CD14-positive monocyte (primary cell): Measurements from ENCODE around the gene HCN3. TPM values are rescaled to one million over a fixed set of nuclear protein-coding genes. Genes with fewer than 3 reads are reported as not detected.

Source experiments
- DNase-seq, 3 donors: peaks; one replicate each; pipeline ENCODE4 v3.0.0-alpha.2; 2011 to 2022
- H2AFZ ChIP-seq: 2 replicates; pipeline ENCODE4 v1.6.0; 2012; ENCODE audit warnings: mild to moderate bottlenecking, low read depth, low read length, inconsistent platforms; ENCODE audit not compliant: insufficient read depth, poor library complexity, severe bottlenecking
- H3K27ac ChIP-seq, 2 donors: 1 replicate in 1 of 2; 2 replicates in 1 of 2; pipeline ENCODE4 v1.5.1; 2012 to 2013; ENCODE audit warnings: low read length in 2 of 2, control low read depth in 1 of 2, inconsistent platforms in 1 of 2, low read depth in 1 of 2, mild to moderate bottlenecking in 1 of 2
- H3K27me3 ChIP-seq, 2 donors: one replicate each; pipeline versions ENCODE4 v1.6.0 to v1.6.1; 2011 to 2013; ENCODE audit warnings: low read length in 2 of 2; ENCODE audit not compliant: control insufficient read depth in 2 of 2, insufficient read depth in 2 of 2
- H3K36me3 ChIP-seq, 2 donors: replicated peaks in 1 of 2; 1 replicate in 1 of 2; 2 replicates in 1 of 2; pipeline versions ENCODE4 v1.5.1 to v1.6.1; 2012 to 2013; ENCODE audit warnings: low read length in 2 of 2, control low read depth in 1 of 2, inconsistent platforms in 1 of 2, mild to moderate bottlenecking in 1 of 2; ENCODE audit not compliant: insufficient read depth in 2 of 2, control insufficient read depth in 1 of 2
- H3K4me1 ChIP-seq, 2 donors: 1 replicate in 1 of 2; 2 replicates in 1 of 2; pipeline versions ENCODE4 v1.5.1 to v1.6.1; 2012 to 2013; ENCODE audit warnings: low read length in 2 of 2, control low read depth in 1 of 2, inconsistent platforms in 1 of 2, mild to moderate bottlenecking in 1 of 2, moderate library complexity in 1 of 2; ENCODE audit not compliant: insufficient read depth in 2 of 2, control insufficient read depth in 1 of 2
- H3K4me2 ChIP-seq: replicated peaks from 2 replicates; pipeline ENCODE3; 2012; ENCODE audit warnings: low read length, moderate library complexity, mild to moderate bottlenecking; ENCODE audit not compliant: poor library complexity, severe bottlenecking; ENCODE audit errors: extremely low read depth
- H3K4me3 ChIP-seq, 3 experiments: fragments of 200-600 bp in 1 of 3; sonication (generic) in 1 of 3; replicated peaks in 1 of 3; 1 replicate in 2 of 3; 2 replicates in 1 of 3; pipeline ENCODE4 v1.5.1; 2011 to 2013; ENCODE audit warnings: low read length in 3 of 3, mild to moderate bottlenecking in 3 of 3, control low read depth in 2 of 3, low read depth in 2 of 3, inconsistent platforms in 1 of 3, moderate library complexity in 1 of 3
- H3K79me2 ChIP-seq: 2 replicates; pipeline ENCODE4 v1.6.0; 2012; ENCODE audit warnings: mild to moderate bottlenecking, control low read depth, inconsistent platforms, low read length, moderate library complexity; ENCODE audit not compliant: insufficient read depth
- H3K9ac ChIP-seq: 2 replicates; pipeline ENCODE4 v1.6.0; 2017; ENCODE audit warnings: low read length, mild to moderate bottlenecking; ENCODE audit not compliant: insufficient read depth, poor library complexity, severe bottlenecking
- H3K9me3 ChIP-seq, 2 donors: replicated peaks in 1 of 2; 1 replicate in 1 of 2; 2 replicates in 1 of 2; pipeline versions ENCODE4 v1.5.1 to v1.6.1; 2012 to 2013; ENCODE audit warnings: low read length in 2 of 2, control low read depth in 1 of 2; ENCODE audit not compliant: control insufficient read depth in 1 of 2, insufficient read depth in 1 of 2
- H4K20me1 ChIP-seq: 2 replicates; pipeline ENCODE4 v1.6.0; 2012; ENCODE audit warnings: mild to moderate bottlenecking, low read length, control low read depth, moderate library complexity; ENCODE audit not compliant: insufficient read depth
- H3K27ac Mint-ChIP-seq, 7 donors: one replicate each; pipeline ENCODE4 v1.8.0; 2020; ENCODE audit warnings: mild to moderate bottlenecking in 7 of 7, mixed read lengths in 7 of 7, moderate library complexity in 6 of 7, inconsistent platforms in 2 of 7
- H3K27me3 Mint-ChIP-seq, 3 donors: one replicate each; pipeline ENCODE4 v1.8.0; 2021 to 2022; ENCODE audit warnings: low read depth in 3 of 3, mild to moderate bottlenecking in 3 of 3, mixed read lengths in 3 of 3, moderate library complexity in 3 of 3, inconsistent platforms in 1 of 3
- H3K36me3 Mint-ChIP-seq, 2 donors: one replicate each; pipeline ENCODE4 v1.8.0; 2020; ENCODE audit warnings: mixed read lengths in 2 of 2, inconsistent platforms in 1 of 2, mild to moderate bottlenecking in 1 of 2
- H3K4me1 Mint-ChIP-seq: one replicate; pipeline ENCODE4 v1.8.0; 2020; ENCODE audit warnings: mild to moderate bottlenecking, mixed read lengths
- H3K4me3 Mint-ChIP-seq, 2 donors: one replicate each; pipeline ENCODE4 v1.8.0; 2020; ENCODE audit warnings: mild to moderate bottlenecking in 2 of 2, mixed read lengths in 2 of 2, moderate library complexity in 1 of 2
- H3K9me3 Mint-ChIP-seq, 7 donors: one replicate each; pipeline ENCODE4 v1.8.0; 2020 to 2022; ENCODE audit warnings: mixed read lengths in 7 of 7, mild to moderate bottlenecking in 6 of 7, moderate library complexity in 6 of 7, inconsistent platforms in 2 of 7
- WGBS: methylation state at CpG from one replicate; pipeline ENCODE4 v1.1.5; 2013; ENCODE audit warnings: missing lambda C conversion rate; ENCODE audit not compliant: insufficient coverage; 5-methylcytosine and 5-hydroxymethylcytosine counted together
- intact Hi-C, 2 donors: fragments of 100-400 bp; cut with micrococcal nuclease; formaldehyde crosslinking; loops; one replicate each; pipeline versions ENCODE4 v1.15.0 to v1.15.1; 2023
- polyA plus RNA-seq, 3 donors: library from polyadenylated mRNA; depleted of rRNA in 1 of 3; unstranded in 2 of 3; stranded (reverse) in 1 of 3; fragments of 300-500 nt in 2 of 3; fragments of >200 nt in 1 of 3; fragmentation: Illumina TruSeq in 2 of 3; gene quantifications; 1 replicate in 2 of 3; 2 replicates in 1 of 3; pipeline ENCODE4 v1.2.3, GENCODE V29; 2012 to 2021
- TF ChIP-seq, protein P1 (sequence below): fragments of 200-600 bp; IDR thresholded peaks from one replicate; pipeline ENCODE4 v1.8.0; 2022; ENCODE audit warnings: antibody characterized with exemption, mild to moderate bottlenecking

The HCN3 gene
- polyA plus RNA-seq, 3 donors, result 0.15 to 2.3 TPM; not detected in 1

DNA sequence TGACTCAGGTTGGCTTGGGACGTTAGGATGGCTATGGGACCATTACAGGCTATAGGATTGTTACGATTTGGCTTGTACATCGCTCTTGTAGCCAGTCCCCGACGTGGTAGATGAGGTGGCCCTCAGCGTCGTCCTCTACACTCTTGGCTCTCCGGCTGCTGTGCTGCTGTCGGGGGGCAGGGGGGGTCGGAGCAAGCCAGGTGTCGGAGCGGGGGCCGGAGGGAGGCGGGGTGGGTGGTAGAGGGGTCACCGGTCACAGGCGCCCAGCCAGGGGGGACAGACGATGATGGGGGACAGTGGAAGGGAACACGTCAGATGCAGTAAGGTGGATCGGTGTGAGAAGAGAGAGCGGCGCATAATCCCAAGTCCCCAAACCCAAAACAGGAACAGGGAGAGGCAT is 8.6 kb upstream of the HCN3 start:
- WGBS, result 99% methylated on average over 14 of the region's 21 CpGs
- Histone ChIP-seq H3K4me1 (peaks cover 10 to 17% of the 10 kb centered on the region in 2 donors), H3K36me3 (peaks cover 63 to 75% of the 10 kb centered on the region in 2 donors), H3K4me3 (no peak overlapping the region), H2AFZ (no peak overlapping the region), H3K4me2 (no peak overlapping the region), H3K27me3 (no peaks in the 10 kb centered on the region), H3K27ac (no peak overlapping the region), H3K79me2 (peaks cover 34% of the 10 kb centered on the region), H3K9me3 (no peaks in the 10 kb centered on the region), H4K20me1 (peaks cover 40% of the 10 kb centered on the region), H3K9ac (no peak overlapping the region)
- intact Hi-C loops, result no loop called here
- Mint-ChIP-seq H3K27ac (no peak overlapping the region), H3K4me3 (no peak overlapping the region), H3K4me1 (peaks cover 10% of the 10 kb centered on the region), H3K9me3 (no peaks in the 10 kb centered on the region), H3K36me3 (peaks cover 71 to 75% of the 10 kb centered on the region in 2 donors), H3K27me3 (no peaks in the 10 kb centered on the region)
- DNase-seq, result no peak
- TF ChIP-seq, protein P1, sequence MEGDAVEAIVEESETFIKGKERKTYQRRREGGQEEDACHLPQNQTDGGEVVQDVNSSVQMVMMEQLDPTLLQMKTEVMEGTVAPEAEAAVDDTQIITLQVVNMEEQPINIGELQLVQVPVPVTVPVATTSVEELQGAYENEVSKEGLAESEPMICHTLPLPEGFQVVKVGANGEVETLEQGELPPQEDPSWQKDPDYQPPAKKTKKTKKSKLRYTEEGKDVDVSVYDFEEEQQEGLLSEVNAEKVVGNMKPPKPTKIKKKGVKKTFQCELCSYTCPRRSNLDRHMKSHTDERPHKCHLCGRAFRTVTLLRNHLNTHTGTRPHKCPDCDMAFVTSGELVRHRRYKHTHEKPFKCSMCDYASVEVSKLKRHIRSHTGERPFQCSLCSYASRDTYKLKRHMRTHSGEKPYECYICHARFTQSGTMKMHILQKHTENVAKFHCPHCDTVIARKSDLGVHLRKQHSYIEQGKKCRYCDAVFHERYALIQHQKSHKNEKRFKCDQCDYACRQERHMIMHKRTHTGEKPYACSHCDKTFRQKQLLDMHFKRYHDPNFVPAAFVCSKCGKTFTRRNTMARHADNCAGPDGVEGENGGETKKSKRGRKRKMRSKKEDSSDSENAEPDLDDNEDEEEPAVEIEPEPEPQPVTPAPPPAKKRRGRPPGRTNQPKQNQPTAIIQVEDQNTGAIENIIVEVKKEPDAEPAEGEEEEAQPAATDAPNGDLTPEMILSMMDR, result no peak

DNA sequence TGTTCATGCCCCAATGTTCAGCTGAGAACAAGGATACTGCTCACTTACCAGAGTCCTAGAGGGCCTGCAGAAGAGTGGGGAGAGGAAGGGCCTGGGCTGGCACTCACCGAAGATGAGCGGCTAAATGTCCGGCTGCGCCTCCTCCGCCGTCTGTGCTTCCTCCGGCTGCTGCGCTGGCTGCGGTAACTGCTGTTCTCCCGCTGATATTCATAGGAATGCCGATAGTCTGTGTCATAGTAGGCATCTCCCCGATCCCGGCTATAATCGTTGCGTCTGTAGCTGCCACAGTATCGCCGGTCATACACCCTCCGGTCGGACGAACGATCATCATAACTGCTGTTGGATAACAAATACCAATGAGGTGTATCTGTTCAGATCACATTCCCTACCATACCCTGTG is 7.9 kb upstream of the HCN3 start:
- Histone ChIP-seq H3K4me3 (no peak overlapping the region), H3K27me3 (no peaks in the 10 kb centered on the region), H3K36me3 (peaks cover 55 to 68% of the 10 kb centered on the region in 2 donors), H3K9me3 (no peaks in the 10 kb centered on the region), H3K4me2 (no peak overlapping the region), H4K20me1 (peaks cover 40% of the 10 kb centered on the region), H2AFZ (no peak overlapping the region), H3K79me2 (peaks cover 34% of the 10 kb centered on the region), H3K27ac (no peak overlapping the region), H3K9ac (no peak overlapping the region), H3K4me1 (peaks cover 14 to 22% of the 10 kb centered on the region in 2 donors)
- 98% methylated on average over 10 of the region's 21 CpGs for WGBS
- H3K4me3 Mint-ChIP-seq, result no peak overlapping the region
- no peak for DNase-seq
- H3K36me3 Mint-ChIP-seq, result peaks cover 64 to 67% of the 10 kb centered on the region in 2 donors
- peaks cover 14% of the 10 kb centered on the region for H3K4me1 Mint-ChIP-seq
- intact Hi-C loops, result no loop called here
- TF ChIP-seq, protein P1, result no peak
- H3K9me3 Mint-ChIP-seq, result no peaks in the 10 kb centered on the region
- no peaks in the 10 kb centered on the region for H3K27me3 Mint-ChIP-seq
- H3K27ac Mint-ChIP-seq, result no peak overlapping the region
